Measurements from ENCODE around the gene UACA.

DNA sequence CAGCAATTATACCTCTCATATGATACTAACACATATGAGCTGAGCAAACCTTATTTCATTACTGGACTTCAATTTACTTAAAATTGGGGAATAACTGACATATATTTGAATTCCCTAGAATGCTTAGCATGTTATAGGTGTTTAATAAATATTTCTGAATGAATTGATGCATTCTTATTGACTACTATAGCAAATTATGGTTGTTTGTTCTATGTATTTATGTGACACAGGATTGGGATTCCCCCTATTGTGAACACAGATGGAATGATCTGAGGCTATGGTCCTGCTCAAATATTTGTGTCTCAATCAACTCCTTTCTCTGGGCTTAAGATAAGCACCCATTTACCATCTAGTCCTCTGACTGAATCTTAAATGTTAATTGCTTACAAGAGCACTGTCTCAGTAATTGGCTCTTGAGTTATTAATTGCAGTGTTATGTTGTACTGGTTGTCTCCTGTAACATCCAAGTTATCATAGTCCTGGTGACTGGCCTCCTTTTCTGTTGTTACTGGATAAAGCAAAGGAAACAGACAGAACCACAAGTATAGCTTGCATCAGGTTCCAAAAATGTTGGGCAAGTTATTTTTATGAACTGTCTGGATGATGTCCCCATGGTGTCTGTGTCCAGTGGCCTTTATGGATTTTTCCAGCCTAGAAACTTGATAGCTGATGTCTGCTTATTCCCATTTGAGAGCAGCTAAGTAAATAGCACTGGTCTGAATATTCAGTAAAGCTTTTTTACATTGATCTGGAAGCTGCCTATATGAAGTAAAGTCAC lies 2.3 kb upstream of the UACA start:
- no peak for TF ChIP-seq POLR2A (IDR thresholded peaks at IDR 0.05; ENCODE audit: extremely low read depth, insufficient read length)
- TF ChIP-seq, protein P1, sequence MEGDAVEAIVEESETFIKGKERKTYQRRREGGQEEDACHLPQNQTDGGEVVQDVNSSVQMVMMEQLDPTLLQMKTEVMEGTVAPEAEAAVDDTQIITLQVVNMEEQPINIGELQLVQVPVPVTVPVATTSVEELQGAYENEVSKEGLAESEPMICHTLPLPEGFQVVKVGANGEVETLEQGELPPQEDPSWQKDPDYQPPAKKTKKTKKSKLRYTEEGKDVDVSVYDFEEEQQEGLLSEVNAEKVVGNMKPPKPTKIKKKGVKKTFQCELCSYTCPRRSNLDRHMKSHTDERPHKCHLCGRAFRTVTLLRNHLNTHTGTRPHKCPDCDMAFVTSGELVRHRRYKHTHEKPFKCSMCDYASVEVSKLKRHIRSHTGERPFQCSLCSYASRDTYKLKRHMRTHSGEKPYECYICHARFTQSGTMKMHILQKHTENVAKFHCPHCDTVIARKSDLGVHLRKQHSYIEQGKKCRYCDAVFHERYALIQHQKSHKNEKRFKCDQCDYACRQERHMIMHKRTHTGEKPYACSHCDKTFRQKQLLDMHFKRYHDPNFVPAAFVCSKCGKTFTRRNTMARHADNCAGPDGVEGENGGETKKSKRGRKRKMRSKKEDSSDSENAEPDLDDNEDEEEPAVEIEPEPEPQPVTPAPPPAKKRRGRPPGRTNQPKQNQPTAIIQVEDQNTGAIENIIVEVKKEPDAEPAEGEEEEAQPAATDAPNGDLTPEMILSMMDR (IDR thresholded peaks at IDR 0.05; ENCODE audit: low read depth, low read length), result no peak

Data from NB4 (cell line).